SK-N-SH (cell line): ENCODE results near the gene ARHGAP15. TPM values are rescaled to one million over a fixed set of nuclear protein-coding genes. Genes with fewer than 3 reads are reported as not detected.

ENCODE experiments used
- CTCF ChIA-PET: fragments of 300-600, 350-600 bp; formaldehyde crosslinking; extraction: SDS; loops from one replicate; lab custom pipeline; 2021; lab: Yijun Ruan, JAX
- POLR2A ChIA-PET: fragments of 350-600 bp; sonication (Branson Sonifier 250); formaldehyde crosslinking; extraction: SDS; loops from one replicate; lab custom pipeline; 2020; ENCODE audit warnings: antibody characterized with exemption, inconsistent platforms; lab: Yijun Ruan, JAX
- DNase-seq: peaks from one replicate; pipeline ENCODE4 v3.0.0; 2012
- H2AFZ ChIP-seq: fragments of 200-600 bp; sonication (generic); 2 replicates; pipeline ENCODE4 v1.8.1; 2016; ENCODE audit warnings: antibody characterized with exemption, mild to moderate bottlenecking, low read depth
- H3F3A ChIP-seq: fragments of 200-600 bp; sonication (generic); replicated peaks from 2 replicates; pipeline ENCODE3; 2016; ENCODE audit warnings: antibody characterized with exemption, mild to moderate bottlenecking; ENCODE audit not compliant: insufficient read depth
- H3K27ac ChIP-seq, 2 experiments: fragments of 200-500 bp in 1 of 2; fragments of 200-600 bp in 1 of 2; sonication (Bioruptor generic) in 1 of 2; sonication (generic), shearing (Covaris generic) in 1 of 2; 2 replicates each; pipeline versions ENCODE4 v1.5.1 to v1.6.1; 2014 to 2016; ENCODE audit warnings: low read depth in 2 of 2, inconsistent platforms in 1 of 2, low read length in 1 of 2, mild to moderate bottlenecking in 1 of 2, mixed read lengths in 1 of 2
- H3K27me3 ChIP-seq: fragments of 200-600 bp; sonication (generic), shearing (Covaris generic); 2 replicates; pipeline ENCODE4 v1.6.1; 2016; ENCODE audit warnings: mixed run types; ENCODE audit not compliant: insufficient read depth
- H3K36me3 ChIP-seq, 2 experiments: fragments of 200-500 bp in 1 of 2; fragments of 200-600 bp in 1 of 2; sonication (Bioruptor generic) in 1 of 2; sonication (generic) in 1 of 2; replicated peaks in 1 of 2; 2 replicates each; pipeline versions ENCODE3 to v1.5.1; 2014 to 2016; ENCODE audit warnings: low read length in 1 of 2, mild to moderate bottlenecking in 1 of 2; ENCODE audit not compliant: insufficient read depth in 2 of 2, control insufficient read depth in 1 of 2
- H3K4me1 ChIP-seq, 2 experiments: fragments of 200-500 bp in 1 of 2; fragments of 200-600 bp in 1 of 2; sonication (Bioruptor generic) in 1 of 2; sonication (generic), shearing (Covaris generic) in 1 of 2; 2 replicates each; pipeline versions ENCODE4 v1.5.1 to v1.6.1; 2014 to 2016; ENCODE audit warnings: low read depth in 1 of 2, low read length in 1 of 2, mixed run types in 1 of 2; ENCODE audit not compliant: insufficient read depth in 2 of 2, control insufficient read depth in 1 of 2
- H3K4me2 ChIP-seq: fragments of 200-600 bp; sonication (generic), shearing (Covaris generic); 2 replicates; pipeline ENCODE4 v1.6.1; 2017; ENCODE audit warnings: mixed run types
- H3K4me3 ChIP-seq, 2 experiments: fragments of 200-500 bp in 1 of 2; fragments of 200-600 bp in 1 of 2; sonication (Bioruptor generic) in 1 of 2; sonication (generic), shearing (Covaris generic) in 1 of 2; 2 replicates each; pipeline versions ENCODE4 v1.5.1 to v1.8.1; 2014 to 2016; ENCODE audit warnings: low read depth in 2 of 2, inconsistent platforms in 1 of 2, low read length in 1 of 2, mild to moderate bottlenecking in 1 of 2, mixed read lengths in 1 of 2, moderate library complexity in 1 of 2
- H3K79me2 ChIP-seq: fragments of 200-600 bp; sonication (generic); 2 replicates; pipeline ENCODE4 v1.8.1; 2017; ENCODE audit warnings: mild to moderate bottlenecking; ENCODE audit not compliant: insufficient read depth
- H3K9ac ChIP-seq: fragments of 200-600 bp; sonication (generic); 2 replicates; pipeline ENCODE4 v1.6.1; 2017; ENCODE audit warnings: mixed run types
- H3K9me2 ChIP-seq: fragments of 200-600 bp; sonication (generic); 2 replicates; pipeline ENCODE4 v1.6.1; 2017; ENCODE audit warnings: mixed run types
- H3K9me3 ChIP-seq: fragments of 200-600 bp; sonication (generic); 2 replicates; pipeline ENCODE4 v1.6.1; 2017; ENCODE audit warnings: mixed run types, mild to moderate bottlenecking, moderate library complexity
- H4K20me1 ChIP-seq: fragments of 200-600 bp; sonication (generic); 2 replicates; pipeline ENCODE4 v1.6.1; 2017; ENCODE audit warnings: mild to moderate bottlenecking, mixed run types; ENCODE audit not compliant: insufficient read depth
- MEF2A ChIP-seq: IDR thresholded peaks from 2 replicates; pipeline ENCODE4 v1.4.0; 2012; ENCODE audit warnings: low read depth, borderline replicate concordance
- RCOR1 ChIP-seq: fragments of 150-350 bp; IDR thresholded peaks from 2 replicates; pipeline ENCODE4 v1.6.1; 2017; ENCODE audit warnings: antibody characterized with exemption, low read length
- RFX5 ChIP-seq: IDR thresholded peaks from 2 replicates; pipeline ENCODE4 v1.6.1; 2012; ENCODE audit warnings: mild to moderate bottlenecking, improper control_type of control experiment, low read length
- SIN3A ChIP-seq: IDR thresholded peaks from 2 replicates; pipeline ENCODE4 v1.6.1; 2012; ENCODE audit warnings: low read depth, mild to moderate bottlenecking, low read length, moderate library complexity, borderline replicate concordance
- SMC3 ChIP-seq: IDR thresholded peaks from 2 replicates; pipeline ENCODE4 v1.6.1; 2012; ENCODE audit warnings: low read depth, low read length, improper control_type of control experiment
- TEAD4 ChIP-seq: IDR thresholded peaks from 2 replicates; pipeline ENCODE4 v1.4.0; 2012; ENCODE audit warnings: mild to moderate bottlenecking, borderline replicate concordance; ENCODE audit not compliant: insufficient read depth
- USF1 ChIP-seq: IDR thresholded peaks from 2 replicates; pipeline ENCODE4 v1.4.0; 2012; ENCODE audit warnings: low read depth, borderline replicate concordance
- YY1 ChIP-seq: IDR thresholded peaks from 2 replicates; pipeline ENCODE4 v1.4.0; 2012; ENCODE audit warnings: low read depth, mild to moderate bottlenecking
- ZBTB33 ChIP-seq: IDR thresholded peaks from 2 replicates; pipeline ENCODE4 v1.4.0; 2012; ENCODE audit warnings: low read depth, borderline replicate concordance
- WGBS: methylation state at CpG from one replicate; pipeline ENCODE4 v1.1.6; 2017; ENCODE audit warnings: low lambda C conversion rate; 5-methylcytosine and 5-hydroxymethylcytosine counted together
- polyA plus RNA-seq, 3 experiments: library from polyadenylated mRNA; depleted of rRNA; stranded (reverse); fragments of >200 nt; gene quantifications; 2 replicates each; pipeline ENCODE4 v1.2.3, GENCODE V29; 2012
- TF ChIP-seq, protein P1 (sequence below): fragments of 150-350 bp; IDR thresholded peaks from 2 replicates; pipeline ENCODE4 v1.6.1; 2016; ENCODE audit warnings: mild to moderate bottlenecking, low read depth, low read length
- TF ChIP-seq, protein P2 (sequence below): IDR thresholded peaks from 2 replicates; pipeline ENCODE4 v1.6.1; 2012; ENCODE audit warnings: mild to moderate bottlenecking, low read depth, low read length, moderate library complexity
- TF ChIP-seq, protein P3 (sequence below): IDR thresholded peaks from 2 replicates; pipeline ENCODE4 v1.4.0; 2012; ENCODE audit warnings: low read depth

Gene ARHGAP15
- polyA plus RNA-seq, 1 of the 3 experiments (the other 2 are of a cell fraction): not detected

GRCh38 chr2:143132355-143132754, 3.1 kb downstream of the ARHGAP15 start:
- ChIA-PET CTCF (interaction anchor here (0.7 to 1.4 kb wide), 3 partner anchors 22 to 856 kb away, joined by 3 to 5 read pairs (median 3); no protein-coding TSS in a partner anchor), POLR2A (no interaction called here)
- H3K4me1 ChIP-seq: no peaks in the 10 kb centered on the region
- WGBS: 41% methylated on average over 2 of the region's 2 CpGs
- H3K36me3 ChIP-seq: no peaks in the 10 kb centered on the region
- no peak overlapping the region for H3K9ac ChIP-seq
- no peaks in the 10 kb centered on the region for H3K9me3 ChIP-seq
- no peak for DNase-seq
- no peak overlapping the region for H3K4me2 ChIP-seq
- no peak for TF ChIP-seq MEF2A
- no peak overlapping the region for H3K27ac ChIP-seq
- H3K79me2 ChIP-seq: no peaks in the 10 kb centered on the region
- H3K9me2 ChIP-seq: no peaks in the 10 kb centered on the region
- no peaks in the 10 kb centered on the region for H3F3A ChIP-seq
- H2AFZ ChIP-seq: no peak overlapping the region
- H3K27me3 ChIP-seq: no peaks in the 10 kb centered on the region
- H4K20me1 ChIP-seq: no peaks in the 10 kb centered on the region
- H3K4me3 ChIP-seq: no peak overlapping the region

GRCh38 chr2:143133783-143134182, 4.6 kb downstream of the ARHGAP15 start:
- CTCF ChIA-PET: interaction anchor here (0.9 to 1.0 kb wide), 2 partner anchors 29 to 70 kb away, joined by 3 read pairs; no protein-coding TSS in a partner anchor
- no peak overlapping the region for H3K4me3 ChIP-seq
- POLR2A ChIA-PET: no interaction called here
- no peak overlapping the region for H3K9ac ChIP-seq
- no peaks in the 10 kb centered on the region for H3K9me3 ChIP-seq
- H3K79me2 ChIP-seq: no peaks in the 10 kb centered on the region
- no peaks in the 10 kb centered on the region for H3K36me3 ChIP-seq
- H3F3A ChIP-seq: no peaks in the 10 kb centered on the region
- H2AFZ ChIP-seq: no peak overlapping the region
- TF ChIP-seq, protein P1, sequence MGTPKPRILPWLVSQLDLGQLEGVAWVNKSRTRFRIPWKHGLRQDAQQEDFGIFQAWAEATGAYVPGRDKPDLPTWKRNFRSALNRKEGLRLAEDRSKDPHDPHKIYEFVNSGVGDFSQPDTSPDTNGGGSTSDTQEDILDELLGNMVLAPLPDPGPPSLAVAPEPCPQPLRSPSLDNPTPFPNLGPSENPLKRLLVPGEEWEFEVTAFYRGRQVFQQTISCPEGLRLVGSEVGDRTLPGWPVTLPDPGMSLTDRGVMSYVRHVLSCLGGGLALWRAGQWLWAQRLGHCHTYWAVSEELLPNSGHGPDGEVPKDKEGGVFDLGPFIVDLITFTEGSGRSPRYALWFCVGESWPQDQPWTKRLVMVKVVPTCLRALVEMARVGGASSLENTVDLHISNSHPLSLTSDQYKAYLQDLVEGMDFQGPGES: no peak
- TF ChIP-seq YY1 (no peak), USF1 (no peak), ZBTB33 (no peak), MEF2A (no peak), RFX5 (no peak), RCOR1 (no peak), SIN3A (no peak), SMC3 (no peak), TEAD4 (no peak)
- TF ChIP-seq, protein P2, sequence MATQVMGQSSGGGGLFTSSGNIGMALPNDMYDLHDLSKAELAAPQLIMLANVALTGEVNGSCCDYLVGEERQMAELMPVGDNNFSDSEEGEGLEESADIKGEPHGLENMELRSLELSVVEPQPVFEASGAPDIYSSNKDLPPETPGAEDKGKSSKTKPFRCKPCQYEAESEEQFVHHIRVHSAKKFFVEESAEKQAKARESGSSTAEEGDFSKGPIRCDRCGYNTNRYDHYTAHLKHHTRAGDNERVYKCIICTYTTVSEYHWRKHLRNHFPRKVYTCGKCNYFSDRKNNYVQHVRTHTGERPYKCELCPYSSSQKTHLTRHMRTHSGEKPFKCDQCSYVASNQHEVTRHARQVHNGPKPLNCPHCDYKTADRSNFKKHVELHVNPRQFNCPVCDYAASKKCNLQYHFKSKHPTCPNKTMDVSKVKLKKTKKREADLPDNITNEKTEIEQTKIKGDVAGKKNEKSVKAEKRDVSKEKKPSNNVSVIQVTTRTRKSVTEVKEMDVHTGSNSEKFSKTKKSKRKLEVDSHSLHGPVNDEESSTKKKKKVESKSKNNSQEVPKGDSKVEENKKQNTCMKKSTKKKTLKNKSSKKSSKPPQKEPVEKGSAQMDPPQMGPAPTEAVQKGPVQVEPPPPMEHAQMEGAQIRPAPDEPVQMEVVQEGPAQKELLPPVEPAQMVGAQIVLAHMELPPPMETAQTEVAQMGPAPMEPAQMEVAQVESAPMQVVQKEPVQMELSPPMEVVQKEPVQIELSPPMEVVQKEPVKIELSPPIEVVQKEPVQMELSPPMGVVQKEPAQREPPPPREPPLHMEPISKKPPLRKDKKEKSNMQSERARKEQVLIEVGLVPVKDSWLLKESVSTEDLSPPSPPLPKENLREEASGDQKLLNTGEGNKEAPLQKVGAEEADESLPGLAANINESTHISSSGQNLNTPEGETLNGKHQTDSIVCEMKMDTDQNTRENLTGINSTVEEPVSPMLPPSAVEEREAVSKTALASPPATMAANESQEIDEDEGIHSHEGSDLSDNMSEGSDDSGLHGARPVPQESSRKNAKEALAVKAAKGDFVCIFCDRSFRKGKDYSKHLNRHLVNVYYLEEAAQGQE: no peak
- TF ChIP-seq, protein P3, sequence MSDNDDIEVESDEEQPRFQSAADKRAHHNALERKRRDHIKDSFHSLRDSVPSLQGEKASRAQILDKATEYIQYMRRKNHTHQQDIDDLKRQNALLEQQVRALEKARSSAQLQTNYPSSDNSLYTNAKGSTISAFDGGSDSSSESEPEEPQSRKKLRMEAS: no peak
- no peak overlapping the region for H3K4me2 ChIP-seq
- H3K4me1 ChIP-seq: no peaks in the 10 kb centered on the region
- H3K27ac ChIP-seq: no peak overlapping the region
- no peaks in the 10 kb centered on the region for H3K27me3 ChIP-seq
- no peaks in the 10 kb centered on the region for H4K20me1 ChIP-seq
- 70% methylated on average over 2 of the region's 2 CpGs for WGBS
- DNase-seq: no peak
- no peaks in the 10 kb centered on the region for H3K9me2 ChIP-seq
